ENCODE measurements around the gene RNF167.

Gene RNF167

GRCh38 chr17:4938688-4939545 lies 1.2 kb upstream of the RNF167 start:
- no peak for TF ChIP-seq CTCF (IDR thresholded peaks at IDR 0.05)
- H3K9me3 ChIP-seq: no peaks in the 10 kb centered on the region
- peaks cover 58 to 66% of the 10 kb centered on the region in 2 experiments for H3K4me1 ChIP-seq (ENCODE audit: control insufficient read depth in 1 of 2, insufficient read depth in 1 of 2, low read depth in 1 of 2, low read length in 1 of 2)
- H3K27me3 ChIP-seq: peaks cover 7% of the 10 kb centered on the region
- peaks cover 47% of the 10 kb centered on the region for H3K36me3 ChIP-seq
- peak overlapping the region; percentile 96 for H3K27ac ChIP-seq
- H3K4me3 ChIP-seq (ENCODE audit: low read depth in 1 of 2, low read length in 1 of 2): peak overlapping the region; percentile 83 to 99

GRCh38 chr17:4939546-4939795 lies 597 bp upstream of the RNF167 start:
- Histone ChIP-seq H3K27ac (peak overlapping the region; percentile 96), H3K4me1 (ENCODE audit: control insufficient read depth in 1 of 2, insufficient read depth in 1 of 2, low read depth in 1 of 2, low read length in 1 of 2) (peaks cover 58 to 66% of the 10 kb centered on the region in 2 experiments), H3K36me3 (peaks cover 47% of the 10 kb centered on the region), H3K27me3 (peaks cover 1% of the 10 kb centered on the region), H3K4me3 (ENCODE audit: low read depth in 1 of 2, low read length in 1 of 2) (peak overlapping the region; percentile 83 to 99), H3K9me3 (no peaks in the 10 kb centered on the region)
- no peak for TF ChIP-seq CTCF (IDR thresholded peaks at IDR 0.05)

GRCh38 chr17:4940555-4941318 lies 669 bp downstream of the RNF167 start:
- Histone ChIP-seq H3K9me3 (no peaks in the 10 kb centered on the region), H3K27ac (peak overlapping the region; percentile 96), H3K4me3 (ENCODE audit: low read depth in 1 of 2, low read length in 1 of 2) (peak overlapping the region; percentile 83 to 99), H3K4me1 (ENCODE audit: control insufficient read depth in 1 of 2, insufficient read depth in 1 of 2, low read depth in 1 of 2, low read length in 1 of 2) (peaks cover 68 to 75% of the 10 kb centered on the region in 2 experiments), H3K27me3 (no peaks in the 10 kb centered on the region), H3K36me3 (peaks cover 52% of the 10 kb centered on the region)
- no peak for TF ChIP-seq CTCF (IDR thresholded peaks at IDR 0.05)

- peak overlapping the region; percentile 96 for H3K27ac ChIP-seq
- H3K9me3 ChIP-seq: no peaks in the 10 kb centered on the region
- peaks cover 73 to 80% of the 10 kb centered on the region in 2 experiments for H3K4me1 ChIP-seq (ENCODE audit: control insufficient read depth in 1 of 2, insufficient read depth in 1 of 2, low read depth in 1 of 2, low read length in 1 of 2)
- peak overlapping the region; percentile 83 to 99 for H3K4me3 ChIP-seq (ENCODE audit: low read depth in 1 of 2, low read length in 1 of 2)
- H3K36me3 ChIP-seq: peaks cover 54% of the 10 kb centered on the region
- H3K27me3 ChIP-seq: no peaks in the 10 kb centered on the region
- no peak for TF ChIP-seq CTCF (IDR thresholded peaks at IDR 0.05)
Observed at GRCh38 chr17:4941319-4941610, 1.2 kb downstream of the RNF167 start.

GRCh38 chr17:4942760-4943508 lies 2.9 kb downstream of the RNF167 start:
- no peaks in the 10 kb centered on the region for H3K9me3 ChIP-seq
- peaks cover 82 to 93% of the 10 kb centered on the region in 2 experiments for H3K4me1 ChIP-seq (ENCODE audit: control insufficient read depth in 1 of 2, insufficient read depth in 1 of 2, low read depth in 1 of 2, low read length in 1 of 2)
- peak overlapping the region; percentile 96 for H3K27ac ChIP-seq
- peaks cover 46% of the 10 kb centered on the region for H3K36me3 ChIP-seq
- no peak for TF ChIP-seq CTCF (IDR thresholded peaks at IDR 0.05)
- H3K27me3 ChIP-seq: no peaks in the 10 kb centered on the region
- peak overlapping the region; percentile 99 for H3K4me3 ChIP-seq (ENCODE audit: low read depth in 1 of 2, low read length in 1 of 2)

All from neutrophil (primary cell).